H1 (cell line): ENCODE data around the gene KCMF1.

Experiments
- EZH2 ChIP-seq: fragments of 200-600 bp; sonication (generic); IDR thresholded peaks from 2 replicates; pipeline ENCODE4 v1.7.1; 2012; ENCODE audit warnings: low read depth, mild to moderate bottlenecking, moderate library complexity, low read length, inconsistent platforms; ENCODE audit not compliant: severe bottlenecking
- HDAC6 ChIP-seq: IDR thresholded peaks from one replicate; pipeline ENCODE4 v1.7.1; 2012; ENCODE audit warnings: low read depth, mild to moderate bottlenecking, inconsistent platforms, low read length, moderate library complexity
- POLR2A ChIP-seq, 2 experiments: IDR thresholded peaks; 1 replicate in 1 of 2; 2 replicates in 1 of 2; pipeline ENCODE4 v1.6.1; 2011; ENCODE audit warnings: low read depth in 2 of 2, low read length in 2 of 2, mild to moderate bottlenecking in 2 of 2; ENCODE audit errors: control extremely low read depth in 1 of 2
- SIRT6 ChIP-seq: IDR thresholded peaks from one replicate; pipeline ENCODE4 v1.7.1; 2012; ENCODE audit warnings: low read length, inconsistent platforms
- SP1 ChIP-seq: IDR thresholded peaks from 2 replicates; pipeline ENCODE4 v1.6.1; 2011; ENCODE audit warnings: low read depth, low read length
- TF ChIP-seq, protein P1 (sequence below), 3 experiments: IDR thresholded peaks; 1 replicate in 2 of 3; 2 replicates in 1 of 3; pipeline versions ENCODE4 v1.5.1 to v1.6.1; 2011; ENCODE audit warnings: low read length in 3 of 3, mild to moderate bottlenecking in 3 of 3, inconsistent platforms in 2 of 3, low read depth in 1 of 3, moderate library complexity in 1 of 3; ENCODE audit not compliant: insufficient read depth in 1 of 3; ENCODE audit errors: control extremely low read depth in 1 of 3

GRCh38 chr2:85085563-85085962 lies 114.6 kb downstream of the KCMF1 start:
- no peak for TF ChIP-seq HDAC6
- TF ChIP-seq, protein P1, sequence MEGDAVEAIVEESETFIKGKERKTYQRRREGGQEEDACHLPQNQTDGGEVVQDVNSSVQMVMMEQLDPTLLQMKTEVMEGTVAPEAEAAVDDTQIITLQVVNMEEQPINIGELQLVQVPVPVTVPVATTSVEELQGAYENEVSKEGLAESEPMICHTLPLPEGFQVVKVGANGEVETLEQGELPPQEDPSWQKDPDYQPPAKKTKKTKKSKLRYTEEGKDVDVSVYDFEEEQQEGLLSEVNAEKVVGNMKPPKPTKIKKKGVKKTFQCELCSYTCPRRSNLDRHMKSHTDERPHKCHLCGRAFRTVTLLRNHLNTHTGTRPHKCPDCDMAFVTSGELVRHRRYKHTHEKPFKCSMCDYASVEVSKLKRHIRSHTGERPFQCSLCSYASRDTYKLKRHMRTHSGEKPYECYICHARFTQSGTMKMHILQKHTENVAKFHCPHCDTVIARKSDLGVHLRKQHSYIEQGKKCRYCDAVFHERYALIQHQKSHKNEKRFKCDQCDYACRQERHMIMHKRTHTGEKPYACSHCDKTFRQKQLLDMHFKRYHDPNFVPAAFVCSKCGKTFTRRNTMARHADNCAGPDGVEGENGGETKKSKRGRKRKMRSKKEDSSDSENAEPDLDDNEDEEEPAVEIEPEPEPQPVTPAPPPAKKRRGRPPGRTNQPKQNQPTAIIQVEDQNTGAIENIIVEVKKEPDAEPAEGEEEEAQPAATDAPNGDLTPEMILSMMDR (IDR thresholded peaks at IDR 0.05; ENCODE audit: control extremely low read depth in 1 of 3, insufficient read depth in 1 of 3, low read depth in 1 of 3, low read length in 3 of 3): no peak
- TF ChIP-seq SIRT6: no peak
- TF ChIP-seq POLR2A (IDR thresholded peaks at IDR 0.05; ENCODE audit: control extremely low read depth in 1 of 2, low read depth in 2 of 2, low read length in 2 of 2): no peak
- TF ChIP-seq SP1: no peak
- TF ChIP-seq EZH2: no peak
